ENCODE results near the gene CASZ1.
A peak's percentile ranks its signal among the peaks of the same experiment; 100 is the strongest.

The CASZ1 gene

DNA sequence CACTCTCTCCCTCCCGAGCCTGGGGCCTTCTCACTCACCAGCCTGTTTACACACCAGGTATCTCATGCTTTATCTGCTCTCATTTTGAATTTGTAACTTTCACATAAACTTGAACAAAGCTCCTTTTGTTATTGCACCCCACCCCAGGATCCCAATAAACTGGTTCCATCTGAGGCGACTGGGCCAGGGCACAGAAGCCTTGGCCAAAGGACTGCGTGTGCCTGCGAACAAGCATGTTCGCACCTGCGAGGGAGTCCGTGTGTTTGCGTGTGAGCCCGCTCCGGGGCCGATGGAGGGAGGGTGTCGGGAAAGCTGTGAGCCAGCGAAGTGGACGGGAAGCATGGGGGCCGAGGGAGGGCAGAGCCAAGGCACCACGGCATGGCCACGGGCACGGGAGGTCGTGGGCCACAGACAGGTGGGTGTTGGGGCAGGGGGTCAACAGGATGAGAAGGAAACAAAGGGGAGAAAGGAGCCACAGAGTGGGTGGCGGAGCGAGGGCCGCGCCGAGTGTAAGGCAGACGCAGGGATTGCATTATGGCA lies 98.8 kb downstream of the CASZ1 start:
- DNase-seq, result no peak

DNA sequence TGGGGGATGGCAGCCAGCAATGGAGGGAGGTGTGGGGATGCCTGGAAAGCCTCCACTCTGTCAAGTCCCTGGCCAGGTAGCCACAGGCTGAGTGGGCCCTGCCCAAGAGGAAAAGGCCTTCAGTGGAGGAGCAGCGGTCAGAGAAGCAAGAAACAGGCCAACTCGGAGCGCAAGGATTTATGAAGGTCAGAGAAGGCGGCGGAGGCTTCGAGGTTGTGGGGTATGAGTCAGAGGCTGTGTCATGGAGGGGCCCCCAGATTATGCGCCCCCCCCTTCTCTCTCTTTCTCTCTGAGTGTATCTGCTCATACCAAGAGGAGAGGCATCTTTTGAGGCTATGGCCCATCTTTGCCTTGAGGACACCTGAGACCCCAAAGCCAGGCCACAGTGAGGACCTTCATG lies 99.5 kb downstream of the CASZ1 start:
- DNase-seq, result no peak

DNA sequence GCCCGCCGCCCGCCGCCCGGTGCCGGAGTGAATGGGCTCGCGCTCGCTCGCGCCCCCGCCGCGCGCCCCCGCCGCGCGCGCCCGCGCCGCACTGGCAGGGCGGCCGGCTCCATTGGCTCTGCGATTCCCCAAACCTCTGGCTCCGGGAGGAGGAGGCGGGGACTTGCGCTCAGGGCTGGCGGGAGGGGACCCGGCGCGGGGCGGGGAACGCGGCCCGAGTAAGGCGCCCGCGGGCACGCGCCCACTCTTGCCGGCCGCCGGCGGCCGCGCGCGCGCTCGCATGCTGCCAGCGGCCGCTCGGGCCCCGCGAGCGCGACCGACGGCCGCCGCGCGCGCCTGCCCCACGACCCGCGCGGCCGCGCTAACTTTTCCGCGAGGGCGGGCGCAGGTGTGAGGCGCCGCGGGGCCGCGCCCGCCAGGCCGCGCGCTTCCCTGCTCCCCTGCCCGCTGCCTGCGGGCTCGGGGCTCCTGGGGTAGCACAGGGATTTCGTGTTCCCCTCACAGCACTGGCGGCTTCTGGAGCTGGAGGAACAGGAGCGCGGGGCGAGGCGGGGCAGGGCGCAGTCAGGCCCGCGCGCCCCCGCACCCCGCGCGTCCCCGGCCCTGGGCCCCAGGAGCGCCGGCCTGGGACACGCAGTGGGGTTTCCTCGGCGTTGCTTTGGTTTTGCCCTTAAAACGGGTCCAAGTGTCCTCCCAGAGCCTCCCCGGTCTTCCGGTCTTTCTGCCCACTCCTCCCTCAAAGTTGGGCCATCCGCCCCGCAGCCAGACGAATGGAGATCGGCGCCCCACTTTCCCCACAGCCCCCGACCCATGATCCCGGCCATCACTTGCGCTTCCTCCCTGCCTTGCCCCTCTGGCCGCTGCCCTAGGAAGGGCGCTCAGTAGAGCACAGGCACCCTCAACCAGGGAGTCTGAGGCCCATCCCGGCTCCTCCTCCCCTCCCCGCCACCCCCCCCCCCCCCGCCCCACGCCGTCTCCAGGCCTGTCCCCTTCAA lies 101.5 kb downstream of the CASZ1 start:
- DNase-seq, result peak; percentile 80

DNA sequence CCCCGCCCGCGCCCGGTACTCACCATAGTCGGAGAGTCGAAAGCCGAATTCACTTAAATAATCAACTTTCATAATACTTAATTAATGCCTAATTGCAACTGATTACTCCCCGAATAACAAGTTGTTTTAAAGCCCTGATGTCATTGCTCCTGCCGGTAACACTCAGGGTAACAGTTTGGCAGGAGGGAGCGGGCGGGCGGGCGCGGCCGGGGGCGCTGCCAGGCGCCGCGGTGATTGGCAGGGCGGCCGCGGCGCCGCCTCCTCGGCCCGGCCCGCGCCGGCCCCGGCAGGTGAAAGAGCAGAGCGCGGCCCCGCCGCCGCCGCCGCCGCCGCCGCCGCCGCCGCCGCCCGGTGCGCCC lies 102.2 kb downstream of the CASZ1 start:
- DNase-seq, result peak; percentile 70

DNA sequence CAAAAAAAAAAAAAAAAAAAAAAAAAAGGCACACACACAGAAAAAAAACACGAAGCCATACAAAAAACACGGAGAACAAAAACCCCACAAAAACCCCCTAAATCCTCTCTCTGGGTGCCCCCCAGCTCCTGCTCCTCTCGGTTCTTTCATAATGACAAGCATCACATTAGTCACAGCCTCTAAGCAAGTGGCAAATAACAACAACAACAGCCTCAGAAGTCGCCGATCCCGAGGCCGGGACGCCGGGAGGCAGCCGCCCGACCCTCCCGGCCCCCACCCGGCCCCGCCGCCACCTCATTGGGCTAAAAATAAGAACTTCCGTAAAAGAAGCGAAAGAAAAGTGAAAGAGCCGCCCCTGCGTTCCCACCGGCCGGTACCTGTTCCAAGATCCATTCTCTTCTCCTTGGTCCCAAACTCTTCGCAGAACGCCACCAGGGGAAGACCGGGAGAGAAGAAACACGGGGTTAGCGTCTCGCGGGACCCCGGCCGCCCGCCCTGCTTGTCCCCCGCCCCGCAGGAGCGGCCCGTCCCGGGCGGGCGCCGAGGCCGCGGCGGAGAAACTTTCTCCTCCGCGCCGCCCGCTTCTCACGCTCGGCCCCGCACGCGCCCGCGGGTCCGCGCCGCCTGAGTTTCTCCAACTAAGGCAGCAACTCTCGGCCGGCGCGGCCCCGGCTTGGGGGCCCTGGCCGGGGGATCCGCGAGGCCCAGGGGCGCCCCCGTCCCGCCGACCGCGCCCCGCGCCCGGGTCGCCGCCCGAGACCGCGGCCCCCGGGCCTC lies 102.8 kb downstream of the CASZ1 start:
- DNase-seq, result peak; percentile 34

DNA sequence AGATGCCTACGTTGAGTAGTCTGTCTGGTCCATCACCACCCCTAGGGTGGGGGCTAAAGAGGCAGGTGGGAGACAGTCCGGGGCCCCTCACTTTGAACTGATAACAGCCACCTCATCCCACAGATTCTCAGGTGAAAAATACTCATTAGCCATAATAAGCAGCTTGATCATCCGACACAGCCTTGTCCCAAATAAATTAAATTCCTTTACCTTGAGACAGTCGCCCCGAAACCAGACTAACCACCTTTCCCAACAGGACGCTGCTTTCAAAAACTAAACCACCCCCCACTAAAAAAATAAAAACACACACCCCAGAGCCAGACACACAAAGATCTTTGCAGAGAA lies 103.3 kb downstream of the CASZ1 start:
- DNase-seq, result no peak

DNA sequence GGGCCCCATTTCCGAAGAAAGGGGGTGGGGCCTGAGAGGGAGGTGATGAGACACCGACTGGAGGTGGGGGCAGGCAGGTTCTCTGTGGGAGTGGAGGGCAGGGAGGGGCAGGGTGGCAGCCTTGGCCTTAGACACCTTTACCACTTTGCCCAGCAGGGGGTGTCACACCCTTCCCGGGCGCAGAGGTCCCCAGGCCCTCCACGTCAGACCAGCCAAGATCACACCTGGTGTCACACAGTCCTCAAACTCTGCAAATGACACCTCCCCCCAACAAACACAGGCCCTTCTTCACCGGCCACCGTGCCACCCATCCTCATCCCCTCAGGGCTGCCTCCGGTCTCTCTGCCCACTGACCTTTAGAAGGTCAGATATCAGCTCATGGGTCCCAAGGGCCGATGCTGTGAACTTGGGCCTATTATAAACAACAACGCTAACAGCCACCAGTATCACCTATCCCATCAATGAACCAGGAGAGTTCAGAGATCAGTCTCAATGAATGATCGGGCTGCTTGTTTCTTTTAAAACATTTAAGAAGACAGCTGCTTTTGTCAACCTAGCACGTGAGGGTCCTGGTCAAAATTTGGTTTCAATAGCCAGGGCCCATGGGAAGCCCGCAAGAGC lies 103.9 kb downstream of the CASZ1 start:
- DNase-seq, result no peak

DNA sequence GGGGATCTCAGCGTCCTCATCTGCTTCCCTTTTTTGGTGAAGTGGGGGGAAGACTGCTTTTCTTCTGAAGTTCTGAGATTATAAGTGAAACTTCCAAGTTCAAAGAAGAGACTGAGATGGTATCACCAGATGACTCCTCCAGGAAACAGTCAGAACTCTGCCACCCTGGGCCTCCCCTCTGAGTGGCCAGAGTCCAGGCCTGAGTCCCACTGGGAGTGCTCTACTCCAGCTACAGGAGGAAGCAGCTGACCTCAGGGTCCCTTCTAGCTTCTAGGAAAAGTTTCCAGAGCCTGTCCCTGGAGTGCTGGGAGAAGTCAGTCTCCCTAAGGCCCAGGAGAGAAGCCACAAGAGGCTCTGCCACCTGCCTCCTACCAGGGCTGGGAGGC lies 104.7 kb downstream of the CASZ1 start:
- no peak for DNase-seq

DNA sequence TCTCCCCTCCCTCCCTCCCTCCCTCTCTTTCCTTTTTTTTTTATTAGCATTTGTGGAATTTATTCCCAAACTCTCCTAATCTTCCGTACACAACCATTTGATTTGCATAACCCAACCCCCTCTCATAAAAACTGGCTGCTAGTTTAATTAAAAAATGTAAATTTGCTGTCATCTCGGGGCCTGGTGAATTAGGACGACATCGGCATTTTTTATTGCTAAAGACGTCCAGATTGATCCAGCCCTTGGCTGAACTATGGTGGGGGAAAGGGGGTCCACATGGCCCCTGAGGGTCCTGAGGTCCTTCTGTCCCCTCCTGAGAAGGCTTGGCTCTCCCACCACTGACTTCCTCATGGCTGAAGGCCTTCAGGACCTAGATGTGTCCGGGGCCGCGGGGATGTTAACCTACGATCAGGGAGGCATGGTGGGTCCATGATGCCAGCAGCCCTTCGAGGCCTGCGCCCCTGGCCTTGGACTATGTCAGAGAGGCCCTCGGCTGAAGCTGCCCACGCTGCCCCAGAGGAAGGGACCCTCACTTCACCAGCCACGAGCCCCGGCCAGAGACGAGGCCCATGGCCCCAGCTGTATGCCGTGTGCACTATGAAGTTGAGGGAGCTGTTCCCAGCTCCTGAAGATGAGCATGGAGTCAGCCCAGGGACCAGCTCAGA lies 105.2 kb downstream of the CASZ1 start:
- DNase-seq, result no peak

DNA sequence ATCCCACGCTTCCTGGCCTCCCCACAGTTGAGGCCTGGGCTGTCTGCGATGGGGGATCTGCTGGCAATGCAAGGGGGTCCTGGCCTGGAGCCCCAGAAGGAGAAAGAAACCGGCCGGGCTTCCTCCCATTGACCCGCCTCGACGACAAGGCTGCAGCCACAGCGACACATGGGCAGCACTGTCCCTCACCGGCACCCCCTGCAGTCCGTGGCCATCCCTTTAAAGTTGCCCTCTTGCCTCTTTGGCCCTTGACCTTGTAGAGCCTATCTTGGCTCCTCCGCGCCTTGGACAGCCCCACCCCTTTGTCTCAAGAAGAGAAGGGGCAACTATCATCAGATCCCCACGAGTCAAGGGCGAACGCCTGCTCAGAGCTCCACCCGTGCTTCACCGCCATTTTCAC lies 106.0 kb downstream of the CASZ1 start:
- no peak for DNase-seq

DNA sequence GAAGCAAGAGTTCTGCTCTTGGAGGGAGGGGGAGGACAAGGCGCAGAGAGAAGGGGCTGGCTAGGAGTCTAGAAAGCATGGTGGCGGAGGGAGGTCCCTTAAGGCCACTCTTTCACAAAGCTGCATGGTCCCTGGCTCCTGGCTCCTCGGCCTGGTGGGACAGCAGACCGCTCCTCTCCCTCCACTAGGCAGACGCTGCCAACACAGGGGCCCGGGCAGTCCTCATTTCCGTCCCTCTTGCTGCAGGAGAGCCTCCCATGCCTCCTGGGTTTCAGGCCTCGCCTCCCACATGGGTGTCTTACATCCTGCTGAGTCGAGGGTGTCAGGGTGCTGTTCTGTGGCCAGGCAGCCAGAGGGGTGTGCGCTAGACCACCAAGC lies 108.0 kb downstream of the CASZ1 start:
- no peak for DNase-seq

DNA sequence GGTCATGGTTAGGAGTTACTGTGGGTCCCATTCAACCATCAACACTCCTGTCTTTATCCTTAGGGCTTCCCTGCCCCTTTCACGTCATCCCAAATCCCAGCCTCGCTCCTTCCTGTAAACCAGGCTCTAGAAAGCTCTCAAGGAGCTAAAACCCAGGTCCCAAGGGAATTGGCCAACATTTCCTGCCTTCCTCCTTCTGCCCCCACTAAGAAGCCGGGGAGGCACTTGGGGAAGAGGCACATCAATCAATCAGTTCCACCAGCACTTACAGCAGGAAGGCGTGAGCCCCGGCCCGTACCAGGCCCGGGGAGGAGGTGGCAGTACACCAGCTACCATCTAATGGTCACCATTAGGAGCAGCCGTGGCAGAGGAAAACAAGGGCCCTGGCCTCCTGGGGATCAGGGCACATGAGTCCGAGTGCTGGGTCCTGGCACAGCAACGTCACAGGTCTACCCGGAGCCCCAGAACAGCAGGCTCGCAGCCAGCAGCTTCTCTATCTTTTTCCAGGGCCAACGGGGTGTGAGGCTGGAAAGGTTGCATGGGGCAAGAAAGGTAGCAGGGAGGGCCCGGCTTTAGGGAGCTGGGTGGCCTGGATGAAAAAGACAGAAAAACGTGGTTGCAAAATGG lies 108.6 kb downstream of the CASZ1 start:
- DNase-seq, result no peak

DNA sequence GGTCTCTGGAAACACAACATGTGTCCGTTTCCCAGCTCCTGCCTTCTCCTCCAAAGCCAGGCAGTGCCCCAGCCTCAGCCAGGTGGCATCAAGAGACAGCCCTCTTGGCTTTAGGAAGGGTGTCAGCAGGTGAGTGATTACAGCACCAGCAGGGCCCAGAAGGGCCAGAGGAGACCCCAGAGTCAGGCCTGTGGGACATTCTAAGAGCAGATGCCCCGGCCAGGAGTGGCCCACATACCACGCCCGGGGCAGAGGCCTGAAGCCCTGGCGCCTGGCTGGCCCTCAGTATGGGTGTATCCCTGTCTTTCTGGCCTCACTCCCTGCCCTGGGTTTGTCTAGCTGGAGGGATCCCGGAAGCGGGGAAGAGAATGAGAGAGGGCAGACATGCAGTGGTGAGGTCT lies 109.2 kb downstream of the CASZ1 start:
- peak; percentile 14 for DNase-seq

DNA sequence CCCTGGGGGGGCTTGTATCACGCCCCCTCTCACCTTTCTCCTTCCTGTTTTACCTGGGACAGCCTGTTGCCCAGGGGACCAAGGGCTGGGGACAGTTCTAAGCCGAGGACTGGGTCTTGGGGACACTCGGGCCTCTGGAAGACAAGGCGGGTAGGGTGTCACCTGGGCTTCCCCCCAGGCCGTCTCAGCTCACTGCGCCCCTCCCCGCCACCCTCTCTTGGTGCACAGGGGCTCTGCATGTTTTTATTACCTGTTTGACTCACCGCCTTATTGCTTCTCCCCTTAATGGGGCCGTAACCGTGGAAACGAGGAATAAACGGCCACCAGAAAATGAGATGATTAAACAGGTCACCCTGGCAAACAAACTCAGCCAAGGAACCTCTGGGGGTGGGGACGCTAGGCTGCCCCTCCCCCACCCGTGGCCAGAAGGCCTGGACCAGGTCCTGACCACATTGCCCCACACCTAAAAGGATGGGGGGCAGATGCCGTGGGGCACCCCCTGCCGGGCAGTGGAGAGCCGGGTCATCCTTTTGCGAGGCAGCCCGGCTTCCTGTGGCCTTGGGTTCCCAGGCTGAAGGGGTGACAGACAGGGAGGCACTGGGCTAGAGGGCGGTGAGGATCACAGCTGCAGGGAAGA lies 109.9 kb downstream of the CASZ1 start:
- no peak for DNase-seq

DNA sequence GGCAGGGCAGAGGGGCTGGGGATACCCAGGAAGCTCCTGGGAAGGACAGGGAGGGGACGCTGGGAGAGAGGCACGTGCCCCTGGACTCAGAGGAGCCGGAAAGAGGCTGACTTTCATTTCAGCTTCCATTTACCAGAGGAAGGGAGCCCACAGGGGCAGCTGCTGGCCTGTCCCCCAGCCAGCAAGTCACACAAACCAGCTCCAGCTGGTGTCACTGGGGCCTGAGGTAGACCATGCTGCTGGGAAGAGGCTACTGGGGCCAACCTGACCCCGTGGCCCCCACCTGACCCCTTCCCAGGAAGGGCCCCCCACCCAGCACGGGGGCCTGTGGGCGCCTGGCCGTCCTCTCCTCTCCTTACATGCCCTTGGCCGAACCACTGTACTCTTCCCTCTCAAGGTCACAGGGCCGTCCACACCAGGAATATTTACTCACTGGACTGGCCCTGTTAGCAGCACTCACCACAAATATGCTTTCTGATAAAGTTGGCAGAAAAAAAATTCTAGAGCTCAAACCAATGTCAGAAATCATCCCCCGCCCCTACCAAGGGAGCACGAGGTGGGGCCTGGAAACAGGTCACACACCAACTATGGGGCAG lies 110.5 kb downstream of the CASZ1 start:
- no peak for DNase-seq

DNA sequence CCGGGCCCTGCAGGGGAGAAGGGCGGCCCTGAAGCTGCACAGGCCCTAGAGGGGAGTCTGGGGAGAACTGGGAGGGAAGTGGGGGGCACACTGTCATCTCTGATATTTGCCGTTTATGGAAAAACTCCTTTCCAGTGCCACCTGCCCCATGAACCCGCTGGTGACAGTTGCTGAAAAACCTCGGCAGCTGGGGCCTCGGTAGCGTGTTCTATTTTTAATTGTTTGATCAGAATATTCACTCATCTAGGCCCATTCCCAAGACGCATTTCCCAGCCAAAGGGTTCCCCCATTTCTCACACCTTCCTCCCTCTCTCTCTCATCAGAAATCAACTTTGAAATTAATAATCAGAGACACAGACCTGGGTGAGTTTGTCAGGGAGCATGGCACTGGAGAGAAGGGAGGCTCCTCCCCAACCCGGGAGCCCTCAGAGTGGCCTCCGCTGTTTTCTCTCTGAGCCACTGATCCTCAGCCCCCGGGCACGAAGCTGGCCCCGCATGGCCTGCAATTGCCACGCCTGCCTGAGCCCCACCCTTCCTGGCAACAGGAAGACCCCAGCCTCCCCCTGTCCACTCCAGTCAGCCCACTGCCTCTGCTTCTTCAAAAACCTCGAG lies 111.1 kb downstream of the CASZ1 start:
- DNase-seq, result peak; percentile 36

DNA sequence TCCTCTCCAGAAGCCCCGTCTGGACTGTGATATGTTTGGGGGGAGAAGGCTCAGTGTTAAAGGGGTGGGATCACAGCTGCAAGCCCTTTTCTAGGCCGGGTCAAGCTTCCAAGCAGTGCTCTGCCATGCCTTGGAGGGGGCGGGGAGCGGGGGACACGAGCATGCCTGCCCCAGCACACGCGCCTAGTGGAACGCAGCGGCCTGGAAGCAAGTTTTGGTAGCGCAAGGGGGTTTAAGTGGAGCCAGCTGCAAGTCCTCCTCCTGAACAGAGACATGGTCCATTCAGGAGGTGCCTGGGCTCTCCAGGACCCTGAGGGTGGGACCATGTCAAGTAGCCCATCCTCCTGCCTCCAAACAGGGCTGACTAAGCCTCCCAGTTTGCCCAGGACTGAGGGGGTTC lies 112.2 kb downstream of the CASZ1 start:
- no peak for DNase-seq

DNA sequence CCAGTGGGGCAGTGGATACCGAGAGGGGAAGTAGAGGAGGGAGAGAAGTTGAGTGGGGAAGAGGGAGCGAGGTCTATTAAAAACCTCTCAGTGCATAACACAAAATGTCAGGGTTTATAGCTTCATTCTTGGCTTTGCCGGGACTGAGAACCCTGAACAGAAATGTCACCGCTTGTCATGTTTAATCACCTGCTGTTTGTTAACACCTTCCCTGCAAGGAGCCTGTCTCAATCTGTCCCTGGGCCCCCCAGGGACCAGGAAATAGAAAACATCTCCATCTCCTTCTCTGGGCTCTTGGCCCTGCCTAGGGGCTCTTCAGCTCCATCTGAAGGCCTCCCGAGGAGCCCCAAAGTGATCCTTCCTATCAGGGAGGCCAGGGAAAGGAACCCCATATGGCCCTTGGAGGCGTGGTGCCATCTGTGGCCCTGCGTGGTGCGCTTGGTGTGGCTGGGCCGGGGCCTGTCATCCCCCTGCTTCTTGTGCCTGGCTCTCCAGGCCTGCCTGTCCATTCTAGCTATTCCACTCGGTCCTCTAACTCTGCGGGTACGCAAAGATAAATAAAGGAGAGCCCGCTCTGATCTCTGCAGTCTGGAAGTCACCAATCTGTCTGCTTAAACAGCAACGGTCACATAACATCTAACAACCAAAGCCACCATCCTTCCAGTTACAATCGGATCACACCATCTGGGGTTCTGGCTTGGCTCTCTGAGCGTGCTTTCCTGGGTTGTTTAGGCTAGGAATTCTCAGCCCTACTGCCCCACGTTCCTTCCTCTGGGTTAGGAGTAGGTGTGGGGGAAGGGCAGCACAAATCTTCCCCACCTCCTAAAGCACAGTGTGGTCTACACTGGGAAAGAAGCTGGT lies 113.8 kb downstream of the CASZ1 start:
- peak; percentile 94 for DNase-seq

DNA sequence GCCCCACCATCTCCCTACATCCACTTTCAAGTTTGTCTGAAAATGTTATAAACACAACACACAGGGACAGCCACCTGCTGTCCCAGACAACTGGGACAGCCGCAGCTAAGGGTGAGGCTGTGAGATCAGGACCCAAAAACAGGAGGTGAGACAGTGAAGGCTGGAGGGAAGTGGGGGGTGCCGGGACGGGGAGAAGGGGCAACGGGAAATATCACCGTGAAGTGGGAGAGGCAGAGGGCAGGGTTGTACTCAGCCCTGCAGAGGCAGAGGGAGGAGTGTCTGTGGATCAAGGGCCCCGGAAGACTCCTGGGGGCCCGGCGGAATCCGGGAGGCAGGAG lies 114.4 kb downstream of the CASZ1 start:
- DNase-seq, result peak; percentile 62

Data from NCI-H2171 treated with DMSO at 0.1 percent for 48 hours (cell line).